AG10803 (cell line): ENCODE results near the gene TRIM37.

Source experiments
- DNase-seq: peaks from one replicate; pipeline ENCODE4 v3.0.0; 2010; ENCODE audit warnings: low read depth
- H3K4me3 ChIP-seq: 2 replicates; pipeline ENCODE4 v1.5.1; 2011; ENCODE audit warnings: mild to moderate bottlenecking, low read length, control low read depth
- TF ChIP-seq, protein P1 (sequence below): conservative IDR thresholded peaks from 2 replicates; pipeline ENCODE4 v1.5.1; 2011; ENCODE audit warnings: mild to moderate bottlenecking, low read length, control low read depth, inconsistent platforms

Gene TRIM37

DNA sequence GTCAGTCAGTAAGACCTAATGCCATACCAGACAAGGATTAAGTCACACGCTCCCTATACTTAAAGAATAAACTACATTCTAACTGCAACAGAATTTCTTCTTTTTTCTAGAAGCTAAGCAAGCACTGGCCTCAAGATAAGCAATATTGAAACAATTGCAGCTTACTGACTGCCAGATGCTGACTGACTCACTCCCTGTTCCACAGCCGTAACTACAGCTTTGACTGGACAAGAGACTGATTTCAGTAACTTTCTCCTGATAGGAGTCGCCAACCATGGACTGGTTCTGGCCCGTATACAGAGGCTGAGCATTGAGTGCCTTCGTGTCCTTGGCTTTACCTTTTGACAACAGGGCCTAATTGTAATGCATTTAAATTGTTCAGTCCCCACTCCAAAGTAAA is 67.9 kb downstream of the TRIM37 start:
- H3K4me3 ChIP-seq: no peak overlapping the region
- TF ChIP-seq, protein P1, sequence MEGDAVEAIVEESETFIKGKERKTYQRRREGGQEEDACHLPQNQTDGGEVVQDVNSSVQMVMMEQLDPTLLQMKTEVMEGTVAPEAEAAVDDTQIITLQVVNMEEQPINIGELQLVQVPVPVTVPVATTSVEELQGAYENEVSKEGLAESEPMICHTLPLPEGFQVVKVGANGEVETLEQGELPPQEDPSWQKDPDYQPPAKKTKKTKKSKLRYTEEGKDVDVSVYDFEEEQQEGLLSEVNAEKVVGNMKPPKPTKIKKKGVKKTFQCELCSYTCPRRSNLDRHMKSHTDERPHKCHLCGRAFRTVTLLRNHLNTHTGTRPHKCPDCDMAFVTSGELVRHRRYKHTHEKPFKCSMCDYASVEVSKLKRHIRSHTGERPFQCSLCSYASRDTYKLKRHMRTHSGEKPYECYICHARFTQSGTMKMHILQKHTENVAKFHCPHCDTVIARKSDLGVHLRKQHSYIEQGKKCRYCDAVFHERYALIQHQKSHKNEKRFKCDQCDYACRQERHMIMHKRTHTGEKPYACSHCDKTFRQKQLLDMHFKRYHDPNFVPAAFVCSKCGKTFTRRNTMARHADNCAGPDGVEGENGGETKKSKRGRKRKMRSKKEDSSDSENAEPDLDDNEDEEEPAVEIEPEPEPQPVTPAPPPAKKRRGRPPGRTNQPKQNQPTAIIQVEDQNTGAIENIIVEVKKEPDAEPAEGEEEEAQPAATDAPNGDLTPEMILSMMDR: no peak
- peak; percentile 23 for DNase-seq

DNA sequence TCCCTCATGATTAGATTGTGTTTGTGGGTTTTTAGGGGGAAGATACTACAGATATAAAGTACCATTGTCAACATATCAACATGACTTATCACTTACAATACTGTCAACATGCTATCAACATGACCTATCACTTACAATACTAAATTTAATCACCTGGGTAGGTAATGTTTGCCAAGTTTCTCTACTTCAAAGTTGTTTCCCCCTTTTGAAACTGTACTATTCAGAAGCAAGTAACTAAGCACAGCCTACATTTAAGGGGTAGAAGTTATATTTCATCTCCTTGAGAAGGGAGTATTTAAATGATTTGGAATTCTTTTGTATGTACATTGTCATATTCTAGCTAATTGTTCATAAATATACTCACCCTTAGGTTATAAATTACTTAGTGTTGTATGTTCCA is 68.7 kb downstream of the TRIM37 start:
- DNase-seq: no peak
- no peak overlapping the region for H3K4me3 ChIP-seq
- TF ChIP-seq, protein P1: no peak

DNA sequence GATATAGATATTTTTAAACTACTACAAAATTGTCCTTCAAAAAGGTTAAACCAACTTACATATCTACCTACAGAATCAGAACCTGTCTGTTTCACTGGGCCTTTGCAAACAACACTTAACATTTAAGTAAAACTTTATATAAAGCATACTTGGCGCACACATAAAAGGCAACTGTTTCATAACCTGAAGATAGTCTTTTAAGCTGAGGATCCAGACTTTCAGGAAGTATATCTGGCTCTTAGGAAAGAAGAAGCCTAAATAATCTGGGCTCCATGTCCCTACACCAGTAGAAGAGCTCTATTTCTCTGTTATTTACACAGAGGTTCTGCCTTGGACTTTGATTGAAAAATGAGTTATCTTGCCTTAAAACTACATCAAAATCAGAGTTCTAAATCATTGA is 75.9 kb downstream of the TRIM37 start:
- no peak for DNase-seq
- no peak overlapping the region for H3K4me3 ChIP-seq
- TF ChIP-seq, protein P1: no peak

DNA sequence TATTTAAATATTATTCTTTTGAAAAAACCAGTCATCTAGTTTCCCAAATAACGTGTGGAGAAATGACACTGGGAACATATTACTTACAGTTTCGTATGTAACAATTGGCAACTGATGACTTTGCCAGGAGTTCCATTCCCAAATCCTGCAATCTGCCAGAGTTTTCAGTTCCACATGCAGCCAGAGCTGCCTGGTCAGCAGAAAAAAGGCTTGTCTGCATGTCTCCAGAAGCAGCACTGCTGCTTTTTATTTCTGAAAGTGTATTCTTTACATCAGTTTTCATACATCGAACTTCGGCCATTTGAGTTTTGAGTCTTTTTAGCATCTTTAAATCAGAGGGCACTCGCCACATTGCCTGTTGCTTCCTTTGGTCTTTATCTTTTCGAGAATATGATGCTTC is 78.4 kb downstream of the TRIM37 start:
- H3K4me3 ChIP-seq: no peak overlapping the region
- no peak for DNase-seq
- TF ChIP-seq, protein P1: no peak

DNA sequence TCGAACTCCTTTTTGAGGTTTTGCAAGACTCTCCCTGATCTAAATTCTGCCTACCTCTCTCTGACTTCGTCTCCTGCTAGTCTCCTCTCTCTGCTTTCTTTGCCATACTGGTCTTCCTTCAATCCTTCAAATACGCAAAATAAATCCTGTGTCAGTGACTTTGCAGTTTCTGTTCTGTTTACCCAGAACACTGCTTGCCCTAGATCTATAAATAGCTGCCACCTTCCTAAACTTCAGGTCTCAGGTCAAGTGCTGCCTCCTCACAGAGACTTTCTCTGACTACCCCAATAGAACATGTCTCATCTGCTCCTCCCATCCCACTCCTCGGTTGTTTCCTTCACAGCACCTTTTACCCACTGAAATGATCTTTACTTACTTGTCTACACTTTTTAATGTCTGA is 78.9 kb downstream of the TRIM37 start:
- no peak for DNase-seq
- no peak overlapping the region for H3K4me3 ChIP-seq
- TF ChIP-seq, protein P1: no peak

DNA sequence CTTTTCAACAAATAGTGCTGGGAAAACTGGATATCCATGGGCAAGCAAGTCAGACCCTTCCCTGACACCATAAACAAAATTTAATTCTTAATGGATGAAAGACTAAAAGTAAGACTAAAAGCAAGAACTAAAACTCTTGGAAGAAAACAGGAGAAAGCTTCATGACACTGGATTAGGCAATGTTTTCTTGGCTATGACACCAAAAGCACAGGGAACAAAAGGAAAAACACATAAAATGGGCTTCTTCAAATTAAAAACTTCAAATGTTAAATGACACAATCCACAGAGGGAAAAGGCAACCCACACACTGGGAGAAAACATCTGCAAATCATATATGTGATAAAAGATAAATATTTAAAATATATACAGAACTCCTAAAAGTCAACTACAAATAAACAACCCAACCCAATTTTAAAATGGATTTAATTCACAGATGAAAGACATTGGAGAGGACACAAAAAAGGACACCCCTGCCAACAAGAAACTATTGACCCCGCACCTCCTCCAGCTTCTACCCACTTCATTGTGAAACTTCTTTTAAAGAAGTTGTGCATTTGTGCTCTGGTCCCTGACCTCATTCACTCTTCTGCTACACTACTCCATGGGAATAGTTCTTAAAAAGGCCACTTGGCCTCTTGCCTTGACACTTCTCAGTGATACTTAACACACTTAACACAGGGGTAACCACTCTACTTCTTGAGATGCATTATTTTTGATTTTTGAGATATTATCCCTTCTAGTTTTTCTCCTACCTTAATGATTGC is 80.3 kb downstream of the TRIM37 start:
- H3K4me3 ChIP-seq: no peak overlapping the region
- no peak for DNase-seq
- TF ChIP-seq, protein P1: no peak

DNA sequence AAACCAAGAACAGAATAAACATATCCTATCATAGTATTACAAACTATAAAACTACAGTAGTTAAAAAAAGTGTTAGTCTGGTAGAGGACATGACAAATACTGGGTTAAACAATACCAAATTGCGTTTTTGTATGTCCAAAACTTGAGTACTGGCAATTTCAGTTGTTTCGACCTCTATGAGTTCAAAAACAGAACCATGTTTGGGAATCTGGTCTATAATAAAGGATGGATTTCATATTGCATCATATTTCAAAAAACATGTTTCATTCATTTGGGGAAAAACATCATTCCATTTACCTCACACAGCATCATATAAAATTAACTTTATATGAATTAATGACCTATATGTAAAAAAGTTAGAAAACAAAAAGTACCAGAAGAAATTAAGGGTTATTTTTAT is 81.8 kb downstream of the TRIM37 start:
- no peak overlapping the region for H3K4me3 ChIP-seq
- DNase-seq: no peak
- TF ChIP-seq, protein P1: no peak
